Activated T-helper 9 cell treated with anti-CD3 and anti-CD28 coated beads, Interleukin-2, amount 50 U/mL, for 16 hours (primary cell): ENCODE results near the gene MAN2B2.
A peak's percentile ranks its signal among the peaks of the same experiment; 100 is the strongest.
"Not testable (repeated sequence)": the region's sequence is repeated elsewhere in the genome, so short reads cannot be mapped to it uniquely, and the experiment has no call there.

Experiments
- DNase-seq: peaks from one replicate; pipeline ENCODE4 v3.0.0-alpha.2; 2020; ENCODE audit warnings: low read depth

Gene MAN2B2

GRCh38 chr4:6643141-6643847 is 68.3 kb downstream of the MAN2B2 start:
- no peak for DNase-seq

- DNase-seq: no peak
Measured at GRCh38 chr4:6644792-6645530, 70.0 kb downstream of the MAN2B2 start.

- DNase-seq: no peak
Measured at GRCh38 chr4:6647169-6647568, 72.2 kb downstream of the MAN2B2 start.

- DNase-seq: no peak
Measured at GRCh38 chr4:6647582-6648230, 72.7 kb downstream of the MAN2B2 start.

- no peak for DNase-seq
Measured at GRCh38 chr4:6649216-6649615, 74.2 kb downstream of the MAN2B2 start.

- DNase-seq: not testable (repeated sequence)
Measured at GRCh38 chr4:6654211-6654610, 79.2 kb downstream of the MAN2B2 start.

- DNase-seq: not testable (repeated sequence)
Measured at GRCh38 chr4:6655291-6655690, 80.3 kb downstream of the MAN2B2 start.

GRCh38 chr4:6655924-6656323 is 80.9 kb downstream of the MAN2B2 start:
- no peak for DNase-seq

GRCh38 chr4:6657242-6658208 is 82.5 kb downstream of the MAN2B2 start:
- no peak for DNase-seq

- no peak for DNase-seq
Measured at GRCh38 chr4:6658209-6658595, 83.2 kb downstream of the MAN2B2 start.

GRCh38 chr4:6658597-6659075 is 83.6 kb downstream of the MAN2B2 start:
- DNase-seq: peak; percentile 42

- DNase-seq: no peak
Measured at GRCh38 chr4:6659897-6660296, 84.9 kb downstream of the MAN2B2 start.

GRCh38 chr4:6660430-6660829 is 85.4 kb downstream of the MAN2B2 start:
- no peak for DNase-seq

GRCh38 chr4:6662591-6662990 is 87.6 kb downstream of the MAN2B2 start:
- no peak for DNase-seq

GRCh38 chr4:6663596-6664393 is 88.8 kb downstream of the MAN2B2 start:
- no peak for DNase-seq

GRCh38 chr4:6665320-6665654 is 90.3 kb downstream of the MAN2B2 start:
- no peak for DNase-seq

- no peak for DNase-seq
Measured at GRCh38 chr4:6668391-6668790, 93.4 kb downstream of the MAN2B2 start.

GRCh38 chr4:6671648-6672047 is 96.7 kb downstream of the MAN2B2 start:
- no peak for DNase-seq

- DNase-seq: no peak
Measured at GRCh38 chr4:6672131-6672530, 97.1 kb downstream of the MAN2B2 start.

GRCh38 chr4:6672541-6673190 is 97.7 kb downstream of the MAN2B2 start:
- DNase-seq: not testable (repeated sequence)
